ENCODE results near the gene SNX30. TPM values are rescaled to one million over a fixed set of nuclear protein-coding genes. Genes with fewer than 3 reads are reported as not detected.

SNX30 gene
- total and polyA plus RNA-seq, 2 donors from 2014 or later: 7.9 to 22.9 TPM

DNA sequence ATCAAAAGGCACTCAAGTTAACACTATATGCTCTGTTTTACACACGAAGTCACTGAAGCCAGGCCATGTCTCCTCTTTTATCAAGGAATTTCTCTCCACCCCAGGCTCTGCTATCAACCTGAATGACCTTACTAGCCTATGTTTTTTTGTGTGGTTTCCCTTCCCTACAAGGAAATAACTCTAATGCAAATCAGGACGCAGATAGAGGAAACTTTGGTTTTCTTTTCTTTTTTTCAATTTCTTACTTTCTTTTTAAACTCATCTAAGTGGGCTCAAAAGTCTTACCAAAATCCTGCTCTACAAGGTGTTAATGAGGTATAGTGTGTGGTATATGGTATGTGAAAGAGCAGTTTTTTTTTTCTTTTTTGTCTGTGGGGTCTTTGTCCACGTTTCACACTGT lies 145.6 kb downstream of the SNX30 start:
- H3K9ac ChIP-seq (ENCODE audit: low read length in 3 of 3): no peak overlapping the region

GRCh38 chr9:112898872-112899311 lies 148.3 kb downstream of the SNX30 start:
- no peak for TF ChIP-seq CTCF (IDR thresholded peaks at IDR 0.05; ENCODE audit: borderline replicate concordance, extremely low read depth, insufficient read depth)
- Histone ChIP-seq H3K36me3 (ENCODE audit: control insufficient read depth in 2 of 3, insufficient read depth in 3 of 3, low read length in 3 of 3) (no peaks in the 10 kb centered on the region), H3K4me3 (ENCODE audit: low read length in 3 of 3) (no peak overlapping the region), H3K9ac (ENCODE audit: low read length in 3 of 3) (no peak overlapping the region), H3K4me1 (ENCODE audit: control insufficient read depth in 2 of 3, insufficient read depth in 2 of 3, low read depth in 1 of 3, low read length in 3 of 3) (no peaks in the 10 kb centered on the region), H3K9me3 (ENCODE audit: control insufficient read depth in 2 of 3, insufficient read depth in 1 of 3, low read length in 3 of 3) (no peaks in the 10 kb centered on the region), H3K27me3 (ENCODE audit: control insufficient read depth, insufficient read depth, low read length) (no peaks in the 10 kb centered on the region), H3K27ac (ENCODE audit: low read depth in 2 of 2, low read length in 2 of 2) (no peak overlapping the region)
- DNase-seq: no peak
- intact Hi-C loops (cut with DNase I): no loop called here
- no peak for FAIRE-seq

More for the DNA sequence above, 145.6 kb downstream of the SNX30 start:
- H3K27me3 ChIP-seq (ENCODE audit: control insufficient read depth, insufficient read depth, low read length): no peaks in the 10 kb centered on the region
- no peaks in the 10 kb centered on the region for H3K9me3 ChIP-seq (ENCODE audit: control insufficient read depth in 2 of 3, insufficient read depth in 1 of 3, low read length in 3 of 3)
- H3K36me3 ChIP-seq (ENCODE audit: control insufficient read depth in 2 of 3, insufficient read depth in 3 of 3, low read length in 3 of 3): no peaks in the 10 kb centered on the region
- H3K4me1 ChIP-seq (ENCODE audit: control insufficient read depth in 2 of 3, insufficient read depth in 2 of 3, low read depth in 1 of 3, low read length in 3 of 3): no peaks in the 10 kb centered on the region
- no peak for FAIRE-seq
- intact Hi-C loops (cut with DNase I): no loop called here
- H3K27ac ChIP-seq (ENCODE audit: low read depth in 2 of 2, low read length in 2 of 2): no peak overlapping the region
- H3K4me3 ChIP-seq (ENCODE audit: low read length in 3 of 3): no peak overlapping the region
- DNase-seq: no peak
- TF ChIP-seq CTCF (IDR thresholded peaks at IDR 0.05; ENCODE audit: borderline replicate concordance, extremely low read depth, insufficient read depth): no peak

GRCh38 chr9:112900488-112900887 lies 149.9 kb downstream of the SNX30 start:
- H3K9ac ChIP-seq (ENCODE audit: low read length in 3 of 3): no peak overlapping the region
- intact Hi-C loops (cut with DNase I): no loop called here
- no peak overlapping the region for H3K27ac ChIP-seq (ENCODE audit: low read depth in 2 of 2, low read length in 2 of 2)
- no peak for TF ChIP-seq CTCF (IDR thresholded peaks at IDR 0.05; ENCODE audit: borderline replicate concordance, extremely low read depth, insufficient read depth)
- H3K4me3 ChIP-seq (ENCODE audit: low read length in 3 of 3): no peak overlapping the region
- FAIRE-seq (no peak), DNase-seq (no peak)
- H3K9me3 ChIP-seq (ENCODE audit: control insufficient read depth in 2 of 3, insufficient read depth in 1 of 3, low read length in 3 of 3): no peaks in the 10 kb centered on the region
- H3K36me3 ChIP-seq (ENCODE audit: control insufficient read depth in 2 of 3, insufficient read depth in 3 of 3, low read length in 3 of 3): no peaks in the 10 kb centered on the region
- no peaks in the 10 kb centered on the region for H3K4me1 ChIP-seq (ENCODE audit: control insufficient read depth in 2 of 3, insufficient read depth in 2 of 3, low read depth in 1 of 3, low read length in 3 of 3)
- no peaks in the 10 kb centered on the region for H3K27me3 ChIP-seq (ENCODE audit: control insufficient read depth, insufficient read depth, low read length)

- no peak for TF ChIP-seq CTCF (IDR thresholded peaks at IDR 0.05; ENCODE audit: borderline replicate concordance, extremely low read depth, insufficient read depth)
- Histone ChIP-seq H3K9ac (ENCODE audit: low read length in 3 of 3) (no peak overlapping the region), H3K9me3 (ENCODE audit: control insufficient read depth in 2 of 3, insufficient read depth in 1 of 3, low read length in 3 of 3) (no peaks in the 10 kb centered on the region), H3K27me3 (ENCODE audit: control insufficient read depth, insufficient read depth, low read length) (no peaks in the 10 kb centered on the region), H3K36me3 (ENCODE audit: control insufficient read depth in 2 of 3, insufficient read depth in 3 of 3, low read length in 3 of 3) (no peaks in the 10 kb centered on the region), H3K27ac (ENCODE audit: low read depth in 2 of 2, low read length in 2 of 2) (no peak overlapping the region), H3K4me1 (ENCODE audit: control insufficient read depth in 2 of 3, insufficient read depth in 2 of 3, low read depth in 1 of 3, low read length in 3 of 3) (no peaks in the 10 kb centered on the region), H3K4me3 (ENCODE audit: low read length in 3 of 3) (no peak overlapping the region)
- no peak for DNase-seq
- intact Hi-C loops (cut with DNase I): no loop called here
- no peak for FAIRE-seq
Observed at GRCh38 chr9:112900901-112901300, 150.3 kb downstream of the SNX30 start.
